ENCODE measurements around the gene OR2B6. TPM values are rescaled to one million over a fixed set of nuclear protein-coding genes. Genes with fewer than 3 reads are reported as not detected.
"Not testable (repeated sequence)": the region's sequence is repeated elsewhere in the genome, so short reads cannot be mapped to it uniquely, and the experiment has no call there.

The OR2B6 gene
- total RNA-seq = not detected
- long read RNA-seq = 0 reads

DNA sequence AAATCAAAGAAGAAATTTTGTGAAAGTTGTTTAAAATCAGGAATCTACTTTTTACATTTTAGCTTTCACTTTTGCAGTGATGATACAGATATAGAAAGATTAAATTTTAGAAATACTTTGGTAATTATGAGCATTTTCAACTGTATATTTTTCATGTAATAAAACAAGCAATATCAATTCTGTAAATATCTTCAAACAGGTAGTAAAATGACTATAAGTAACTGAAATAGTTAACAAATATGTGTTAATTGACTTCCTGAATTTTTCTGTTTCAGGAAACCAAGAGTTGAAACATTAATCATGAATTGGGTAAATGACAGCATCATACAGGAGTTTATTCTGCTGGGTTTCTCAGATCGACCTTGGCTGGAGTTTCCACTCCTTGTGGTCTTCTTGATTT lies at the start of gene OR2B6:
Gene OR2B6, plus strand, starts transcription at position 301 of the 400 bp plus-strand sequence. Its CDS starts 0 bp downstream, at position 301.
- H3K27ac ChIP-seq = no peak within 1 kb of the TSS
- H3K4me1 ChIP-seq = no peaks in the 10 kb centered on the region
- intact Hi-C loops (cut with DNase I) = no loop called here
- H3K4me3 ChIP-seq = no peak within 1 kb of the TSS
- no peak for DNase-seq
- no peaks in the 10 kb centered on the region for H3K9me3 ChIP-seq
- H3K27me3 ChIP-seq = peaks cover 21% of the 10 kb centered on the region
- no peak for ATAC-seq
- TF ChIP-seq, protein P1, sequence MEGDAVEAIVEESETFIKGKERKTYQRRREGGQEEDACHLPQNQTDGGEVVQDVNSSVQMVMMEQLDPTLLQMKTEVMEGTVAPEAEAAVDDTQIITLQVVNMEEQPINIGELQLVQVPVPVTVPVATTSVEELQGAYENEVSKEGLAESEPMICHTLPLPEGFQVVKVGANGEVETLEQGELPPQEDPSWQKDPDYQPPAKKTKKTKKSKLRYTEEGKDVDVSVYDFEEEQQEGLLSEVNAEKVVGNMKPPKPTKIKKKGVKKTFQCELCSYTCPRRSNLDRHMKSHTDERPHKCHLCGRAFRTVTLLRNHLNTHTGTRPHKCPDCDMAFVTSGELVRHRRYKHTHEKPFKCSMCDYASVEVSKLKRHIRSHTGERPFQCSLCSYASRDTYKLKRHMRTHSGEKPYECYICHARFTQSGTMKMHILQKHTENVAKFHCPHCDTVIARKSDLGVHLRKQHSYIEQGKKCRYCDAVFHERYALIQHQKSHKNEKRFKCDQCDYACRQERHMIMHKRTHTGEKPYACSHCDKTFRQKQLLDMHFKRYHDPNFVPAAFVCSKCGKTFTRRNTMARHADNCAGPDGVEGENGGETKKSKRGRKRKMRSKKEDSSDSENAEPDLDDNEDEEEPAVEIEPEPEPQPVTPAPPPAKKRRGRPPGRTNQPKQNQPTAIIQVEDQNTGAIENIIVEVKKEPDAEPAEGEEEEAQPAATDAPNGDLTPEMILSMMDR (IDR thresholded peaks at IDR 0.05) = no peak
- H3K36me3 ChIP-seq = no peaks in the 10 kb centered on the region

DNA sequence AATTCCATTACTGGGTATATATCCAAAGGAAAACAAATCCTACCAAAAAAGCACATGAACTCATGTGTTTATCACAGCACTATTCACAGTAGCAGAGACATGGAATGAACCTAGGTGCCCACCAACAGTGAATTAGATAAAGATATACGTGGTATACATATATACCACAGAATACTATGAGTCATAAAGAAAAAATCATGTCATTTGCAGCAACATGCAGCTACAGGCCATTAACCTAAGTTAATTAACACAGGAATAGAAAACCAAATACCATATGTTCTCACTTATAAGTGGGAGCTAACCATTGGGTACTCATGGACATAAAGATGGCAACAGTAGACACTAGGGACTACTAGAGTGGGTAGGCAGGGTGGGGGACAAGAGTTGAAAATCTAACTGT lies 49.0 kb upstream of the OR2B6 start:
- intact Hi-C loops (cut with DNase I) = no loop called here
- H3K4me1 ChIP-seq = no peaks in the 10 kb centered on the region
- H3K27ac ChIP-seq = no peak overlapping the region
- ATAC-seq (no peak), DNase-seq (no peak)
- no peak overlapping the region for H3K4me3 ChIP-seq
- H3K27me3 ChIP-seq = no peaks in the 10 kb centered on the region
- TF ChIP-seq, protein P1 (IDR thresholded peaks at IDR 0.05) = no peak
- H3K9me3 ChIP-seq = no peaks in the 10 kb centered on the region
- H3K36me3 ChIP-seq = no peaks in the 10 kb centered on the region

DNA sequence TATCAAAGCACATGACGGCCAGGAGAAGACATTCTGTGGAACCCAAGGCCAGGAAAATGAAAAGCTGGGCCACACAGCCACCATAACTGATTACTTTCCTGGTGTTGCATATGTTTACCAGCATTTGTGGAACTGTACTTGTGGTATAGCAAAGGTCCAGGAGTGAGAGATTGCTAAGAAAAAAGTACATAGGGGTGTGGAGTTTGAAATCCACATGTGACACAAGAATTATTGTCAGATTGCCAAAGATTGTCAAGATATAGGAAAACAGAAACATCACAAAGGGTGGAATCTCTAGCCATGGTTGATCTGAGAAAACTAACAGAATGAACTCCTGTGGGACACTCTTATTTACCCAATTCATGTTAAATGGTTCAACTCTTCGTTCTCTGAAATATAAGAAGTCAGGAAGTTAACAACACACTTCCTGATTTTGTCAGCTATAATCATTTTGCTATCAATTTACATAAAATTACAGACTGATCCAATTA lies 45.0 kb upstream of the OR2B6 start, which contains the start of gene OR2B2:
Gene OR2B2, minus strand, starts transcription at position 441 of the 491 bp plus-strand sequence. Its CDS starts 77 bp downstream, at position 364.
- Histone ChIP-seq H3K27ac (no peak within 1 kb of the TSS), H3K4me1 (no peaks in the 10 kb centered on the region), H3K36me3 (no peaks in the 10 kb centered on the region), H3K4me3 (no peak within 1 kb of the TSS), H3K27me3 (no peaks in the 10 kb centered on the region), H3K9me3 (no peaks in the 10 kb centered on the region)
- TF ChIP-seq, protein P1 (IDR thresholded peaks at IDR 0.05) = no peak
- no peak for DNase-seq
- no peak for ATAC-seq
- intact Hi-C loops (cut with DNase I) = no loop called here

DNA sequence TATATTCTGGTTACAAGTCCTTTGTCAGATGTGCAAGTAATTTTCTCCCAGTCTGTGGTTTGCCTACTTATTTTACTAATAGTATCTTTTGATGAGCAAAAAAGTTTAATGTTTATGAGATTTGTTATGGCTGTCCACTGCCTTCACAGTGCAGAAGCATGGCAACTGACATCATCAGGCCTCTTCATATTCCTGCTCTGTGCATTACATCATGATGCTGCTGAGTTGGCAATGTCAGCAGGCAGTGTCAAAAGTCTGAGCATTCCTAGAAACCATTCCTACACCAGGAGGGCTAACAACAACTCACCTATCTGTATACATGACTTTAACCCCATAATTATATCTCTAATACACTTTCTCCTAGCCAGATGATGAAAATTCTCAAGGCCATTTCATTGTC lies 34.1 kb upstream of the OR2B6 start:
- ATAC-seq = no peak

DNA sequence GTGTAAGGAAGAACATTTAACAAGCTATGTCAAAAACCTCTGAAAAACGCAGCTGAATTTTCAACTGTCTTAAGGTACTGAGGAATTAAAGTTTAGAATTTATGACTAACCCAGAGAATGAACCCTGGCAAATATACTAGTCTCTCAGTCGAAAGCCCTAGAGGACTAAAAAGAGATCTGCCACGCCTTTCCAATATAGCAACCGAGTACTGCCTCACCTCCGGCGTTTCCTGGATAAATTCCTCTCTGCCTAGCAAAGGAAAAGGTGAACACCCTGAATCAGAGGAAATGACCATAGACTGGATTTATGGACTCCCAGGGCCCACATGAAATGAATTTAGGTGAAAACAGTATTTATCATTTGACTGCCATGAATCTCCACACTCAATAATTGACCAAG lies 32.9 kb upstream of the OR2B6 start:
- Histone ChIP-seq H3K4me3 (no peak overlapping the region), H3K27me3 (no peaks in the 10 kb centered on the region), H3K36me3 (no peaks in the 10 kb centered on the region), H3K4me1 (no peaks in the 10 kb centered on the region), H3K27ac (no peak overlapping the region), H3K9me3 (no peaks in the 10 kb centered on the region)
- DNase-seq (no peak), ATAC-seq (no peak)
- TF ChIP-seq, protein P1 (IDR thresholded peaks at IDR 0.05) = no peak
- intact Hi-C loops (cut with DNase I) = no loop called here

More for the DNA sequence above, 34.1 kb upstream of the OR2B6 start:
- intact Hi-C loops (cut with DNase I) = no loop called here
- Histone ChIP-seq H3K4me1 (no peaks in the 10 kb centered on the region), H3K36me3 (no peaks in the 10 kb centered on the region), H3K4me3 (no peak overlapping the region), H3K9me3 (no peaks in the 10 kb centered on the region), H3K27me3 (no peaks in the 10 kb centered on the region), H3K27ac (no peak overlapping the region)
- TF ChIP-seq, protein P1 (IDR thresholded peaks at IDR 0.05) = no peak
- DNase-seq = no peak

DNA sequence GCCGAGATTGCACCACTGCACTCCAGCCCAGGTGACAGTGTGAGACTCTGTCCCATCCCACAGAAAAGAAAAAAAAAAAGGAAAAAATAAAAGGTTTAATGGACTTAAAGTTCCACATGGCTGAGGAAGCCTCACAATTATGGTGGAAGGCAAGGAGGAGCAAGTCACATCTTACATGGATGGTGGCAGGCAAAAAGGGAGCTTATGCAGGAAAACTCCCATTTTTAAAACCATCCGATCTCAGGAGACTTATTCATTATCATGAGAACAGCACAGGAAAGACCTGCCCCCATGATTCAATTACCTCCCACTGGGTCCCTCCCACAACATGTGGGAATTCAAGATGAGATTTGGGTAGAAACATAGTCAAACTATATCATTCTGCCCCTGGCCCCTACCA lies 29.0 kb upstream of the OR2B6 start:
- intact Hi-C loops (cut with DNase I); DNase-seq; ATAC-seq: not testable (repeated sequence)

DNA sequence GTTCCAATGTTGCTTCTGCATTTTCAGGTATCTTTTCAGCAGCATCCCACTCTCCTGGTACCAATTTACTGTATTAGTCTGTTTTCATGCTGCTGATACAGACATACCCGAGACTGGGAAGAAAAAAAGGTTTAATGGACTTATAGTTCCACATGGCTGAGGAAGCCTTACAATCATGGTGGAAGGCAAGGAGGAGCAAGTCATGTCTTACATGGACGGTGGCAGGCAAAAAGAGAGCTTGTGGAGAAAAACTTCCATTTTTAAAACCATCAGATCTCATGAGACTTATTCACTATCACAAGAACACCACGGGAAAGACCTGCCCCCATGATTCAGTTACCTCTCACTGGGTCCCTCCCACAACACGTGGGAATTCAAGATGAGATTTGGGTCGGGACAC lies 27.1 kb upstream of the OR2B6 start:
- DNase-seq; H3K36me3 ChIP-seq; H3K27ac ChIP-seq; H3K27me3 ChIP-seq; ATAC-seq; H3K9me3 ChIP-seq; intact Hi-C loops (cut with DNase I); H3K4me1 ChIP-seq; H3K4me3 ChIP-seq: not testable (repeated sequence)

More for the DNA sequence above, 29.0 kb upstream of the OR2B6 start:
- not testable (repeated sequence) for H3K4me3 ChIP-seq, H3K27me3 ChIP-seq, H3K4me1 ChIP-seq, H3K27ac ChIP-seq, H3K9me3 ChIP-seq, H3K36me3 ChIP-seq
